H1 (cell line): ENCODE data around the gene DCAF15. TPM values are rescaled to one million over a fixed set of nuclear protein-coding genes. Genes with fewer than 3 reads are reported as not detected.

Experiments
- CHD2 ChIP-seq: IDR thresholded peaks from 2 replicates; pipeline ENCODE4 v1.6.1; 2012; ENCODE audit warnings: low read length, improper control_type of control experiment
- CREB1 ChIP-seq: IDR thresholded peaks from 2 replicates; pipeline ENCODE4 v1.6.1; 2012; ENCODE audit warnings: inconsistent platforms
- POLR2AphosphoS5 ChIP-seq: IDR thresholded peaks from 2 replicates; pipeline ENCODE4 v1.6.1; 2011; ENCODE audit warnings: low read depth, low read length
- SP1 ChIP-seq: IDR thresholded peaks from 2 replicates; pipeline ENCODE4 v1.6.1; 2011; ENCODE audit warnings: low read depth, low read length
- TBP ChIP-seq: IDR thresholded peaks from 2 replicates; pipeline ENCODE4 v1.6.1; 2011; ENCODE audit warnings: low read depth, low read length, improper control_type of control experiment
- polyA plus RNA-seq, 7 experiments: library from polyadenylated mRNA; depleted of rRNA in 3 of 7; stranded (reverse) in 5 of 7; unstranded in 2 of 7; fragments of >200 nt in 5 of 7; fragments of 200-250 nt in 2 of 7; gene quantifications; 1 replicate in 5 of 7; 2 replicates in 1 of 7; 4 replicates in 1 of 7; pipeline versions ENCODE4 v1.2.1 to v1.2.3, GENCODE V29; 2011 to 2013; ENCODE audit warnings: missing spikeins in 2 of 7, mixed read lengths in 2 of 7
- total RNA-seq: library from RNA; stranded (reverse); fragmentation: NEBNext Ultra II Directional; extraction: Animal tissue kit (Norgen Biotek cat#: 25700); gene quantifications from 2 replicates; pipeline ENCODE4 v1.2.1, GENCODE V29; 2021

Gene DCAF15
- total and polyA plus RNA-seq, 2 of the 8 experiments (the other 6 are each of a cell fraction or from before 2014, with no cell fraction given): 68.7 to 80.8 TPM

DNA sequence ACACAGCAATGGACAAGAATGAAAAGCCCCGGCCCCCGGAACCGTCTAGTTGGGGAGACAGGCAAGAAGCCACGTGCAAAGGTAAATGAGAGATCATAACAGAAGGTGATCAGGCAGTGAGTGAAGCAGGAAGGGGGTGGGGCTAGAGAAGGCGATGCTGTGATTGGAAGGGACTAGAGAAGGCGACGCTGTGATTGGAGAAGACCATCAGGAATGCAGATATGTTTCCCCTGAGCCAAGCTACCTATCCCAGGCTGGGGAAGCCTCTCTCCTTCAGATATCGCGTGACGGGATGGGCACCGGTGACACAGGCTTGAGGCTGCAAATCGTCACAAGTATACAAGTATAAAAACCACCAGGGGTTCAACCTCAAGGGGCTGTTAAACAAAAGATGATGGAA lies 21.8 kb downstream of the DCAF15 start (continued):
- peak; percentile 89 for TF ChIP-seq CHD2
- TF ChIP-seq SP1: peak; percentile 86
- TF ChIP-seq TBP: peak; percentile 30; the same call in 1 of the 2 replicates
- TF ChIP-seq POLR2AphosphoS5: peak; percentile 41; the same call in 1 of the 2 replicates
- peak; percentile 69 for TF ChIP-seq CREB1
